D721Med (cell line): ENCODE data around the gene KIF1C.

ENCODE experiments used
- DNase-seq: peaks from one replicate; pipeline ENCODE4 v3.0.0; 2011; ENCODE audit warnings: low spot score; ENCODE audit not compliant: insufficient read length
- FAIRE-seq: peaks from 2 replicates; lab custom pipeline; 2011; peaks lifted over from hg19 to GRCh38; lab: Jason Lieb, UNC
- CTCF ChIP-seq: IDR thresholded peaks from 2 replicates; pipeline ENCODE4 v1.5.1; 2012; ENCODE audit warnings: mild to moderate bottlenecking, control low read depth; ENCODE audit not compliant: insufficient read depth; ENCODE audit errors: missing control alignments

KIF1C gene

GRCh38 chr17:4951486-4951885 is 46.3 kb upstream of the KIF1C start:
- DNase-seq: no peak
- no peak for FAIRE-seq
- TF ChIP-seq CTCF: no peak

DNA sequence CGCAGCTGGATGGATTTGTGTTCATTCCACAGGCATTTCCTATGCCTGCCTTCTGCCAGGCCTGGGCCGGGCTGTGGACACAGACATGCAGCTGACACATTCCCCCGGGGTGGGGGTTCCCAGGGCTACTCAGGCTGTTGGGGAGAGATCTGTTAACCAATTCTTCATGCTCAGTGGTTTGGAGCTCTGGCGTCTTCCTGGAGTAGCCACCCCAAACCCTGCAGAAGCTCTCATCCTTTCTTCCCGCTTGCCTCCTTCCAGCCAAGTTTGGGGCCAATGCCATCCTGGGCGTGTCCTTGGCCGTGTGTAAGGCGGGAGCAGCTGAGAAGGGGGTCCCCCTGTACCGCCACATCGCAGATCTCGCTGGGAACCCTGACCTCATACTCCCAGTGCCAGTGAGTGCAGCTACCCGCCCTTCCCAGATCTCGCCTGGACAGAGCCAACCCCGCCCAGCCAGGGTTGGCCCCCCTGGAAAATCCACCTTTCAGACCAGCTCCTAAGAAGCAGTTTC is 44.2 kb upstream of the KIF1C start:
- DNase-seq (no peak), FAIRE-seq (no peak)
- TF ChIP-seq CTCF: no peak

- FAIRE-seq (no peak), DNase-seq (no peak)
- TF ChIP-seq CTCF: no peak
These were observed 42.7 kb upstream of the KIF1C start for GRCh38 chr17:4955091-4955490.

DNA sequence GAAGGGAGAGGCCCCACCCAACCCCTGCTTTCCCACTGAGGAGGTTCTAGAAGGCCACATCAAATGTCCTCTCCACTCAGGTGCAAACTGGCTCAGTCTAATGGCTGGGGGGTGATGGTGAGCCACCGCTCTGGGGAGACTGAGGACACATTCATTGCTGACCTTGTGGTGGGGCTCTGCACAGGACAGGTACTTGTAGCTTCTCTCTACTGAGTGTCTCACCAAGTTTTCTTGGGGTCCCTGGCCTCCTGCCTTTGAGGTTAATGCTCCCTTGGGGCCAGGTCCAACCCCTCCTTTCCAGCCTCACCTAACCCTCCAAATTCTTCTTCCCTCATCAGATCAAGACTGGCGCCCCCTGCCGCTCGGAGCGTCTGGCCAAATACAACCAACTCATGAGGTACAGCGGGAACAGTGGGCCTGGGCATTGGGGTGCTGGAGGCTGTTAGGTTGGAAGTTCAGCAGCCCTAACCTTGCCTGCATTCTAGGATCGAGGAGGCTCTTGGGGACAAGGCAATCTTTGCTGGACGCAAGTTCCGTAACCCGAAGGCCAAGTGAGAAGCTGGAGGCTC is 41.2 kb upstream of the KIF1C start:
- no peak for DNase-seq
- no peak for TF ChIP-seq CTCF

GRCh38 chr17:4958102-4958501 is 39.6 kb upstream of the KIF1C start:
- DNase-seq (no peak), FAIRE-seq (no peak)
- no peak for TF ChIP-seq CTCF

More for the DNA sequence above, 41.2 kb upstream of the KIF1C start:
- no peak for FAIRE-seq

- TF ChIP-seq CTCF: no peak
- no peak for FAIRE-seq
These were observed 38.3 kb upstream of the KIF1C start for GRCh38 chr17:4959261-4959965.

More at GRCh38 chr17:4959261-4959965, 38.3 kb upstream of the KIF1C start:
- no peak for DNase-seq
